GM06990 (cell line): ENCODE data around the gene KCNK10.
"Not testable (repeated sequence)": the region's sequence is repeated elsewhere in the genome, so short reads cannot be mapped to it uniquely, and the experiment has no call there.

Experiments used
- DNase-seq: peaks from one replicate; pipeline ENCODE4 v3.0.0-alpha.2; 2011; ENCODE audit not compliant: insufficient read length; ENCODE audit errors: extremely low read depth
- H3K27me3 ChIP-seq: replicated peaks from 2 replicates; pipeline ENCODE4 v1.6.0; 2011; ENCODE audit warnings: low read length; ENCODE audit not compliant: control insufficient read depth, insufficient read depth
- H3K36me3 ChIP-seq: 2 replicates; pipeline ENCODE4 v1.5.1; 2011; ENCODE audit warnings: low read length; ENCODE audit not compliant: control insufficient read depth, insufficient read depth
- H3K4me3 ChIP-seq: replicated peaks from 2 replicates; pipeline ENCODE4 v1.5.1; 2011; ENCODE audit warnings: low read depth, mild to moderate bottlenecking, control low read depth, low read length
- CTCF ChIP-seq: IDR thresholded peaks from 2 replicates; pipeline ENCODE4 v1.5.1; 2011; ENCODE audit warnings: low read length, control low read depth, mild to moderate bottlenecking, inconsistent platforms; ENCODE audit not compliant: insufficient read depth, poor library complexity, severe bottlenecking

The KCNK10 gene

GRCh38 chr14:88266474-88266873 is 56.6 kb downstream of the KCNK10 start:
- TF ChIP-seq CTCF: no peak
- H3K27me3 ChIP-seq: no peaks in the 10 kb centered on the region; the same call in none of the 2 replicates
- H3K36me3 ChIP-seq: no peaks in the 10 kb centered on the region
- H3K4me3 ChIP-seq: no peak overlapping the region
- DNase-seq: no peak

GRCh38 chr14:88264116-88264515 is 59.0 kb downstream of the KCNK10 start:
- Histone ChIP-seq H3K36me3 (no peaks in the 10 kb centered on the region), H3K4me3 (no peak overlapping the region), H3K27me3 (no peaks in the 10 kb centered on the region; the same call in 1 of the 2 replicates)
- no peak for TF ChIP-seq CTCF
- no peak for DNase-seq

GRCh38 chr14:88261302-88261701 is 61.8 kb downstream of the KCNK10 start:
- H3K27me3 ChIP-seq, H3K36me3 ChIP-seq, H3K4me3 ChIP-seq, DNase-seq: not testable (repeated sequence)

GRCh38 chr14:88258021-88258420 is 65.0 kb downstream of the KCNK10 start:
- no peak for TF ChIP-seq CTCF
- Histone ChIP-seq H3K36me3 (no peaks in the 10 kb centered on the region), H3K4me3 (no peak overlapping the region), H3K27me3 (no peaks in the 10 kb centered on the region; the same call in 1 of the 2 replicates)
- DNase-seq: no peak

GRCh38 chr14:88256997-88257950 is 65.8 kb downstream of the KCNK10 start:
- no peak overlapping the region for H3K4me3 ChIP-seq
- no peaks in the 10 kb centered on the region; the same call in 1 of the 2 replicates for H3K27me3 ChIP-seq
- no peak for TF ChIP-seq CTCF
- H3K36me3 ChIP-seq: no peaks in the 10 kb centered on the region
- no peak for DNase-seq

GRCh38 chr14:88255798-88256197 is 67.3 kb downstream of the KCNK10 start:
- Histone ChIP-seq H3K36me3 (no peaks in the 10 kb centered on the region), H3K4me3 (no peak overlapping the region), H3K27me3 (no peaks in the 10 kb centered on the region; the same call in 1 of the 2 replicates)
- DNase-seq: no peak
- no peak for TF ChIP-seq CTCF
